ENCODE results near the gene CFAP99.

The CFAP99 gene

GRCh38 chr4:2450394-2451035 is 31.8 kb downstream of the CFAP99 start:
- Histone ChIP-seq H3K27me3 (ENCODE audit: insufficient read depth, low read length, poor library complexity, severe bottlenecking) (no peaks in the 10 kb centered on the region), H2AFZ (ENCODE audit: low read length) (no peak overlapping the region), H3K4me3 (ENCODE audit: low read length, poor library complexity, severe bottlenecking) (no peak overlapping the region), H3F3A (ENCODE audit: low read depth) (no peaks in the 10 kb centered on the region), H3K9ac (ENCODE audit: low read depth, low read length, poor library complexity, severe bottlenecking) (no peak overlapping the region), H3K9me3 (ENCODE audit: insufficient read depth, low read depth, low read length) (no peaks in the 10 kb centered on the region), H3K4me2 (ENCODE audit: low read depth, low read length, poor library complexity, severe bottlenecking) (no peak overlapping the region), H3K4me1 (ENCODE audit: insufficient read depth, low read length, poor library complexity, severe bottlenecking) (no peaks in the 10 kb centered on the region), H3K9me2 (replicated peaks; ENCODE audit: low read depth, low read length) (no peaks in the 10 kb centered on the region), H4K20me1 (ENCODE audit: insufficient read depth, low read length, poor library complexity, severe bottlenecking) (no peaks in the 10 kb centered on the region), H3K79me2 (ENCODE audit: insufficient read depth, low read length) (no peaks in the 10 kb centered on the region), H3K36me3 (ENCODE audit: insufficient read depth, low read length) (no peaks in the 10 kb centered on the region)
- TF ChIP-seq EZH2phosphoT487 (IDR thresholded peaks at IDR 0.05; ENCODE audit: borderline replicate concordance) (no peak), CTCF (conservative IDR thresholded peaks at IDR 0.05; ENCODE audit: low read length) (no peak)

GRCh38 chr4:2451036-2451520 is 32.3 kb downstream of the CFAP99 start:
- H3K9ac ChIP-seq (ENCODE audit: low read depth, low read length, poor library complexity, severe bottlenecking) = no peak overlapping the region

GRCh38 chr4:2451821-2452785 is 33.3 kb downstream of the CFAP99 start:
- no peaks in the 10 kb centered on the region for H3K9me3 ChIP-seq (ENCODE audit: insufficient read depth, low read depth, low read length)
- no peak overlapping the region for H2AFZ ChIP-seq (ENCODE audit: low read length)
- H3K9me2 ChIP-seq (replicated peaks; ENCODE audit: low read depth, low read length) = no peaks in the 10 kb centered on the region
- no peak for TF ChIP-seq CTCF (conservative IDR thresholded peaks at IDR 0.05; ENCODE audit: low read length)
- TF ChIP-seq EZH2phosphoT487 (IDR thresholded peaks at IDR 0.05; ENCODE audit: borderline replicate concordance) = no peak
- no peaks in the 10 kb centered on the region for H4K20me1 ChIP-seq (ENCODE audit: insufficient read depth, low read length, poor library complexity, severe bottlenecking)
- no peaks in the 10 kb centered on the region for H3K79me2 ChIP-seq (ENCODE audit: insufficient read depth, low read length)
- H3K27me3 ChIP-seq (ENCODE audit: insufficient read depth, low read length, poor library complexity, severe bottlenecking) = no peaks in the 10 kb centered on the region
- no peaks in the 10 kb centered on the region for H3K4me1 ChIP-seq (ENCODE audit: insufficient read depth, low read length, poor library complexity, severe bottlenecking)
- no peak overlapping the region for H3K4me3 ChIP-seq (ENCODE audit: low read length, poor library complexity, severe bottlenecking)
- H3F3A ChIP-seq (ENCODE audit: low read depth) = no peaks in the 10 kb centered on the region
- no peak overlapping the region for H3K4me2 ChIP-seq (ENCODE audit: low read depth, low read length, poor library complexity, severe bottlenecking)
- no peaks in the 10 kb centered on the region for H3K36me3 ChIP-seq (ENCODE audit: insufficient read depth, low read length)
- no peak overlapping the region for H3K9ac ChIP-seq (ENCODE audit: low read depth, low read length, poor library complexity, severe bottlenecking)

More at GRCh38 chr4:2451036-2451520, 32.3 kb downstream of the CFAP99 start:
- Histone ChIP-seq H3K4me3 (ENCODE audit: low read length, poor library complexity, severe bottlenecking) (no peak overlapping the region), H3F3A (ENCODE audit: low read depth) (no peaks in the 10 kb centered on the region), H3K9me3 (ENCODE audit: insufficient read depth, low read depth, low read length) (no peaks in the 10 kb centered on the region), H3K4me2 (ENCODE audit: low read depth, low read length, poor library complexity, severe bottlenecking) (no peak overlapping the region), H3K27me3 (ENCODE audit: insufficient read depth, low read length, poor library complexity, severe bottlenecking) (no peaks in the 10 kb centered on the region), H3K36me3 (ENCODE audit: insufficient read depth, low read length) (no peaks in the 10 kb centered on the region), H2AFZ (ENCODE audit: low read length) (no peak overlapping the region), H3K79me2 (ENCODE audit: insufficient read depth, low read length) (no peaks in the 10 kb centered on the region), H4K20me1 (ENCODE audit: insufficient read depth, low read length, poor library complexity, severe bottlenecking) (no peaks in the 10 kb centered on the region), H3K4me1 (ENCODE audit: insufficient read depth, low read length, poor library complexity, severe bottlenecking) (no peaks in the 10 kb centered on the region), H3K9me2 (replicated peaks; ENCODE audit: low read depth, low read length) (no peaks in the 10 kb centered on the region)
- no peak for TF ChIP-seq EZH2phosphoT487 (IDR thresholded peaks at IDR 0.05; ENCODE audit: borderline replicate concordance)
- TF ChIP-seq CTCF (conservative IDR thresholded peaks at IDR 0.05; ENCODE audit: low read length) = no peak
